Testis (tissue), 3 donors: ENCODE data around the gene SH3RF3. TPM values are rescaled to one million over a fixed set of nuclear protein-coding genes. Genes with fewer than 3 reads are reported as not detected.

ENCODE experiments used
- DNase-seq: peaks from one replicate; pipeline ENCODE4 v3.0.0-alpha.2; 2019
- H3K27ac ChIP-seq, 2 donors: fragments of 200-600 bp; sonication (generic); one replicate each; pipeline ENCODE4 v1.5.1; 2019
- H3K27me3 ChIP-seq: fragments of 200-600 bp; sonication (generic); one replicate; pipeline ENCODE4 v1.5.1; 2019
- H3K36me3 ChIP-seq: fragments of 200-600 bp; sonication (generic); one replicate; pipeline ENCODE4 v1.5.1; 2017; ENCODE audit warnings: low read depth; ENCODE audit errors: missing control alignments
- H3K4me1 ChIP-seq: fragments of 200-600 bp; sonication (generic); one replicate; pipeline ENCODE4 v1.5.1; 2019
- H3K4me3 ChIP-seq, 2 donors: fragments of 200-600 bp; sonication (generic); one replicate each; pipeline ENCODE4 v1.5.1; 2017 to 2019
- H3K9me3 ChIP-seq: fragments of 200-600 bp; sonication (generic); one replicate; pipeline ENCODE4 v1.5.1; 2017
- CTCF ChIP-seq, 3 experiments: fragments of 450-650 bp in 2 of 3; fragments of 200-600 bp in 1 of 3; sonication (generic) in 1 of 3; IDR thresholded peaks; one replicate each; pipeline ENCODE4 v1.5.1; 2016 to 2019; ENCODE audit warnings: antibody characterized with exemption in 3 of 3, mild to moderate bottlenecking in 2 of 3, moderate library complexity in 1 of 3
- POLR2A ChIP-seq: fragments of 450-650 bp; IDR thresholded peaks from one replicate; pipeline ENCODE4 v1.6.1; 2017; ENCODE audit warnings: antibody characterized with exemption, mild to moderate bottlenecking, moderate library complexity
- WGBS, 2 donors: methylation state at CpG; one replicate each; pipeline ENCODE4 v1.1.5; 2018; 5-methylcytosine and 5-hydroxymethylcytosine counted together
- intact Hi-C: fragments of 100-400 bp; cut with DNase I; formaldehyde crosslinking; loops from one replicate; pipeline ENCODE4 v1.15.1; 2023; ENCODE audit warnings: low total_unique reads
- polyA plus RNA-seq: library from polyadenylated mRNA; stranded (reverse); fragments of 350-450 nt; fragmentation: Illumina TruSeq; extraction: RNeasy Lipid Tissue Mini Kit (QIAGEN cat#74804); gene quantifications from one replicate; pipeline ENCODE4 v1.2.3, GENCODE V29; 2014; ENCODE audit warnings: low read depth, low replicate concordance; ENCODE audit not compliant: insufficient read depth
- total RNA-seq, 2 donors: library from RNA; depleted of rRNA; stranded (reverse); fragments of >200 nt; gene quantifications; one replicate each; pipeline ENCODE4 v1.2.3, GENCODE V29; 2016

SH3RF3 gene
- total and polyA plus RNA-seq, 3 donors from 2014 or later = 9.3 to 20.1 (median 16.5) TPM

- no peak for DNase-seq
Measured at GRCh38 chr2:109446278-109447131, 317.5 kb downstream of the SH3RF3 start.

GRCh38 chr2:109447251-109447661, 318.3 kb downstream of the SH3RF3 start:
- H3K27ac ChIP-seq = no peak overlapping the region
- intact Hi-C loops = no loop called here
- H3K9me3 ChIP-seq = no peaks in the 10 kb centered on the region
- H3K27me3 ChIP-seq = no peaks in the 10 kb centered on the region
- H3K36me3 ChIP-seq = no peaks in the 10 kb centered on the region
- DNase-seq = no peak
- TF ChIP-seq CTCF (IDR thresholded peaks at IDR 0.05) = no peak
- no peak for TF ChIP-seq POLR2A
- H3K4me3 ChIP-seq = no peak overlapping the region
- no peaks in the 10 kb centered on the region for H3K4me1 ChIP-seq
- 64 to 65% methylated on average over 9 of the region's 9 CpGs for WGBS, 2 donors

More at GRCh38 chr2:109446278-109447131, 317.5 kb downstream of the SH3RF3 start:
- TF ChIP-seq POLR2A = no peak
- no peak for TF ChIP-seq CTCF (IDR thresholded peaks at IDR 0.05)
- Histone ChIP-seq H3K4me1 (no peaks in the 10 kb centered on the region), H3K27ac (no peak overlapping the region), H3K4me3 (no peak overlapping the region), H3K9me3 (no peaks in the 10 kb centered on the region), H3K27me3 (no peaks in the 10 kb centered on the region), H3K36me3 (no peaks in the 10 kb centered on the region)
- intact Hi-C loops = no loop called here
- WGBS, 2 donors = 78 to 81% methylated on average over 20 of the region's 20 CpGs

GRCh38 chr2:109447776-109448175, 318.8 kb downstream of the SH3RF3 start:
- TF ChIP-seq POLR2A (no peak), CTCF (IDR thresholded peaks at IDR 0.05) (no peak)
- H3K27ac ChIP-seq = no peak overlapping the region
- H3K4me3 ChIP-seq = no peak overlapping the region
- no peaks in the 10 kb centered on the region for H3K27me3 ChIP-seq
- H3K9me3 ChIP-seq = no peaks in the 10 kb centered on the region
- no peak for DNase-seq
- H3K4me1 ChIP-seq = no peaks in the 10 kb centered on the region
- 83 to 84% methylated on average over 6 of the region's 6 CpGs for WGBS, 2 donors
- H3K36me3 ChIP-seq = no peaks in the 10 kb centered on the region
- intact Hi-C loops = no loop called here

GRCh38 chr2:109448207-109448606, 319.2 kb downstream of the SH3RF3 start:
- intact Hi-C loops = no loop called here
- no peak for DNase-seq
- TF ChIP-seq POLR2A = no peak
- TF ChIP-seq CTCF (IDR thresholded peaks at IDR 0.05) = no peak
- no peak overlapping the region for H3K27ac ChIP-seq
- H3K4me3 ChIP-seq = no peak overlapping the region
- H3K9me3 ChIP-seq = no peaks in the 10 kb centered on the region
- H3K27me3 ChIP-seq = no peaks in the 10 kb centered on the region
- 94 to 96% methylated on average over 4 of the region's 4 CpGs for WGBS, 2 donors
- no peaks in the 10 kb centered on the region for H3K4me1 ChIP-seq
- no peaks in the 10 kb centered on the region for H3K36me3 ChIP-seq
